NCI-H2029 (cell line): ENCODE results near the gene CPSF3.

Experiments
- DNase-seq: peaks from one replicate; lab custom pipeline; 2025; lab: John Stamatoyannopoulos, UW

The CPSF3 gene

GRCh38 chr2:9518163-9518562, 94.7 kb downstream of the CPSF3 start:
- DNase-seq: no peak

GRCh38 chr2:9518780-9519179, 95.3 kb downstream of the CPSF3 start:
- DNase-seq: no peak

GRCh38 chr2:9519250-9519649, 95.8 kb downstream of the CPSF3 start:
- DNase-seq: no peak
